ENCODE results near the gene PRDM16. TPM values are rescaled to one million over a fixed set of nuclear protein-coding genes. Genes with fewer than 3 reads are reported as not detected.
"Not testable (repeated sequence)": the region's sequence is repeated elsewhere in the genome, so short reads cannot be mapped to it uniquely, and the experiment has no call there.

Gene PRDM16
- total RNA-seq, 1 donor from 2014 or later: 5.6 TPM

GRCh38 chr1:3237994-3238702, 169.1 kb downstream of the PRDM16 start:
- H3K4me3 ChIP-seq (ENCODE audit: low read depth, low read length): no peak overlapping the region
- no peak for TF ChIP-seq CTCF (IDR thresholded peaks at IDR 0.05; ENCODE audit: insufficient read depth, low read length, poor library complexity, severe bottlenecking)
- peaks cover 16% of the 10 kb centered on the region for H3K27me3 ChIP-seq (ENCODE audit: control insufficient read depth, insufficient read depth, low read length)
- DNase-seq (ENCODE audit: low read depth): no peak
- H3K36me3 ChIP-seq (ENCODE audit: control insufficient read depth, insufficient read depth, low read length): no peaks in the 10 kb centered on the region

- H3K27me3 ChIP-seq (ENCODE audit: control insufficient read depth, insufficient read depth, low read length): peaks cover 14% of the 10 kb centered on the region
- no peak for DNase-seq (ENCODE audit: low read depth)
- no peaks in the 10 kb centered on the region for H3K36me3 ChIP-seq (ENCODE audit: control insufficient read depth, insufficient read depth, low read length)
- TF ChIP-seq CTCF (IDR thresholded peaks at IDR 0.05; ENCODE audit: insufficient read depth, low read length, poor library complexity, severe bottlenecking): no peak
- no peak overlapping the region for H3K4me3 ChIP-seq (ENCODE audit: low read depth, low read length)
Measured at GRCh38 chr1:3238703-3239278, 169.8 kb downstream of the PRDM16 start.

- H3K4me3 ChIP-seq (ENCODE audit: low read depth, low read length); H3K36me3 ChIP-seq (ENCODE audit: control insufficient read depth, insufficient read depth, low read length); DNase-seq (ENCODE audit: low read depth): not testable (repeated sequence)
- peaks cover 14% of the 10 kb centered on the region for H3K27me3 ChIP-seq (ENCODE audit: control insufficient read depth, insufficient read depth, low read length)
Measured at GRCh38 chr1:3239991-3240390, 171.0 kb downstream of the PRDM16 start.

GRCh38 chr1:3240524-3241235, 171.7 kb downstream of the PRDM16 start:
- peaks cover 14% of the 10 kb centered on the region for H3K27me3 ChIP-seq (ENCODE audit: control insufficient read depth, insufficient read depth, low read length)
- no peak for DNase-seq (ENCODE audit: low read depth)
- no peaks in the 10 kb centered on the region for H3K36me3 ChIP-seq (ENCODE audit: control insufficient read depth, insufficient read depth, low read length)
- TF ChIP-seq CTCF (IDR thresholded peaks at IDR 0.05; ENCODE audit: insufficient read depth, low read length, poor library complexity, severe bottlenecking): no peak
- no peak overlapping the region for H3K4me3 ChIP-seq (ENCODE audit: low read depth, low read length)

GRCh38 chr1:3241236-3241550, 172.2 kb downstream of the PRDM16 start:
- H3K27me3 ChIP-seq (ENCODE audit: control insufficient read depth, insufficient read depth, low read length): peaks cover 19% of the 10 kb centered on the region
- no peaks in the 10 kb centered on the region for H3K36me3 ChIP-seq (ENCODE audit: control insufficient read depth, insufficient read depth, low read length)
- no peak for DNase-seq (ENCODE audit: low read depth)
- H3K4me3 ChIP-seq (ENCODE audit: low read depth, low read length): no peak overlapping the region
- no peak for TF ChIP-seq CTCF (IDR thresholded peaks at IDR 0.05; ENCODE audit: insufficient read depth, low read length, poor library complexity, severe bottlenecking)

GRCh38 chr1:3241673-3242407, 172.8 kb downstream of the PRDM16 start:
- no peak for TF ChIP-seq CTCF (IDR thresholded peaks at IDR 0.05; ENCODE audit: insufficient read depth, low read length, poor library complexity, severe bottlenecking)
- Histone ChIP-seq H3K27me3 (ENCODE audit: control insufficient read depth, insufficient read depth, low read length) (peaks cover 25% of the 10 kb centered on the region), H3K4me3 (ENCODE audit: low read depth, low read length) (no peak overlapping the region), H3K36me3 (ENCODE audit: control insufficient read depth, insufficient read depth, low read length) (no peaks in the 10 kb centered on the region)
- no peak for DNase-seq (ENCODE audit: low read depth)

Measured in kidney epithelial cell (primary cell).